Body of pancreas (tissue), 4 donors: Measurements from ENCODE around the gene METTL14.

Experiments
- POLR2A ChIP-seq, 3 donors: fragments of 450-650 bp; IDR thresholded peaks; one replicate each; pipeline ENCODE4 v1.6.1; 2016; ENCODE audit warnings: antibody characterized with exemption in 3 of 3, mild to moderate bottlenecking in 2 of 3
- TF ChIP-seq, protein P1 (sequence below), 7 experiments: fragments of 450-650 bp in 4 of 7; fragments of 200-600 bp in 3 of 7; sonication (generic) in 3 of 7; IDR thresholded peaks; one replicate each; pipeline ENCODE4 v1.5.1; 2016 to 2019; ENCODE audit warnings: antibody characterized with exemption in 7 of 7

DNA sequence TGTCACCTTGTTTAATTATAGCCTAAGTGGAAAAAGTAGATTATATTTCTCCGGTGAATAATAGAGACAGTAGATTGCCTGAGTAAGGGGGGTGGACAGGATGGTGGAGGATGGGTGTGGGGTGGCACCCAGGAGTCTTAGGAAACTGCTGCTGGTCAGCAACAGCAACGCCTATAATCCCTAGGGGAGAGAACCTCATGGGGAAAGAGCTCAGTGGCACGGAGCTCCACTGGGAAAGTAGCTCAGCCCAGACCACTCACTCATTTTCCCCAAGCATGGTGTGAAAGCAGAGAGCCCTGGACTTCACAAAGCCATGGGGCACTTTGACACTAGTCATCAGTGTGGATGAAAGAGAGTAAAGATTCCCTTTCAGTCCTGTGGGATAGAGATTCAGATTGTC, 31.1 kb downstream of the METTL14 start:
- no peak for TF ChIP-seq POLR2A (IDR thresholded peaks at IDR 0.05)
- TF ChIP-seq, protein P1, sequence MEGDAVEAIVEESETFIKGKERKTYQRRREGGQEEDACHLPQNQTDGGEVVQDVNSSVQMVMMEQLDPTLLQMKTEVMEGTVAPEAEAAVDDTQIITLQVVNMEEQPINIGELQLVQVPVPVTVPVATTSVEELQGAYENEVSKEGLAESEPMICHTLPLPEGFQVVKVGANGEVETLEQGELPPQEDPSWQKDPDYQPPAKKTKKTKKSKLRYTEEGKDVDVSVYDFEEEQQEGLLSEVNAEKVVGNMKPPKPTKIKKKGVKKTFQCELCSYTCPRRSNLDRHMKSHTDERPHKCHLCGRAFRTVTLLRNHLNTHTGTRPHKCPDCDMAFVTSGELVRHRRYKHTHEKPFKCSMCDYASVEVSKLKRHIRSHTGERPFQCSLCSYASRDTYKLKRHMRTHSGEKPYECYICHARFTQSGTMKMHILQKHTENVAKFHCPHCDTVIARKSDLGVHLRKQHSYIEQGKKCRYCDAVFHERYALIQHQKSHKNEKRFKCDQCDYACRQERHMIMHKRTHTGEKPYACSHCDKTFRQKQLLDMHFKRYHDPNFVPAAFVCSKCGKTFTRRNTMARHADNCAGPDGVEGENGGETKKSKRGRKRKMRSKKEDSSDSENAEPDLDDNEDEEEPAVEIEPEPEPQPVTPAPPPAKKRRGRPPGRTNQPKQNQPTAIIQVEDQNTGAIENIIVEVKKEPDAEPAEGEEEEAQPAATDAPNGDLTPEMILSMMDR (IDR thresholded peaks at IDR 0.05) = no peak
